ENCODE measurements around the gene SEMA3G.

Gene SEMA3G

DNA sequence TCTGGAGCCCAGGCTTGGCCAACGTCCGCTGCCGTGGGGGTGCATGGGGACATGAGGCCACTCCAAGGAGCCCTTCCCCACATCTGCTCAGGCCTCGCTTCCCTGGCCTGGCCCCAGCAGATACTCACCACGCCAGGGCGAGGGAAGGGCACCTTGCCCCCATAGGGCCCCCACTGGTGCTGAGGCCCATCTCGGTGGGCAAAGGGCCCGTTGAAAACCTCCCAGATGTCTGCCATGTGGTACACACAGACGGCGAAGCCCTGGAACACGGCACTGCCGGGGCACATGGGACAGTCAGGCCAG lies 4.7 kb downstream of the SEMA3G start:
- TF ChIP-seq, protein P1, sequence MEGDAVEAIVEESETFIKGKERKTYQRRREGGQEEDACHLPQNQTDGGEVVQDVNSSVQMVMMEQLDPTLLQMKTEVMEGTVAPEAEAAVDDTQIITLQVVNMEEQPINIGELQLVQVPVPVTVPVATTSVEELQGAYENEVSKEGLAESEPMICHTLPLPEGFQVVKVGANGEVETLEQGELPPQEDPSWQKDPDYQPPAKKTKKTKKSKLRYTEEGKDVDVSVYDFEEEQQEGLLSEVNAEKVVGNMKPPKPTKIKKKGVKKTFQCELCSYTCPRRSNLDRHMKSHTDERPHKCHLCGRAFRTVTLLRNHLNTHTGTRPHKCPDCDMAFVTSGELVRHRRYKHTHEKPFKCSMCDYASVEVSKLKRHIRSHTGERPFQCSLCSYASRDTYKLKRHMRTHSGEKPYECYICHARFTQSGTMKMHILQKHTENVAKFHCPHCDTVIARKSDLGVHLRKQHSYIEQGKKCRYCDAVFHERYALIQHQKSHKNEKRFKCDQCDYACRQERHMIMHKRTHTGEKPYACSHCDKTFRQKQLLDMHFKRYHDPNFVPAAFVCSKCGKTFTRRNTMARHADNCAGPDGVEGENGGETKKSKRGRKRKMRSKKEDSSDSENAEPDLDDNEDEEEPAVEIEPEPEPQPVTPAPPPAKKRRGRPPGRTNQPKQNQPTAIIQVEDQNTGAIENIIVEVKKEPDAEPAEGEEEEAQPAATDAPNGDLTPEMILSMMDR (IDR thresholded peaks at IDR 0.05; ENCODE audit: insufficient read depth, low read depth, low read length, missing control alignments): no peak
- DNase-seq (ENCODE audit: low read depth): no peak
- no peak overlapping the region for H3K4me3 ChIP-seq (ENCODE audit: low read length)

GRCh38 chr3:52439426-52440248 lies 5.3 kb downstream of the SEMA3G start:
- no peak for DNase-seq (ENCODE audit: low read depth)
- no peak overlapping the region for H3K4me3 ChIP-seq (ENCODE audit: low read length)
- TF ChIP-seq, protein P1 (IDR thresholded peaks at IDR 0.05; ENCODE audit: insufficient read depth, low read depth, low read length, missing control alignments): no peak

DNA sequence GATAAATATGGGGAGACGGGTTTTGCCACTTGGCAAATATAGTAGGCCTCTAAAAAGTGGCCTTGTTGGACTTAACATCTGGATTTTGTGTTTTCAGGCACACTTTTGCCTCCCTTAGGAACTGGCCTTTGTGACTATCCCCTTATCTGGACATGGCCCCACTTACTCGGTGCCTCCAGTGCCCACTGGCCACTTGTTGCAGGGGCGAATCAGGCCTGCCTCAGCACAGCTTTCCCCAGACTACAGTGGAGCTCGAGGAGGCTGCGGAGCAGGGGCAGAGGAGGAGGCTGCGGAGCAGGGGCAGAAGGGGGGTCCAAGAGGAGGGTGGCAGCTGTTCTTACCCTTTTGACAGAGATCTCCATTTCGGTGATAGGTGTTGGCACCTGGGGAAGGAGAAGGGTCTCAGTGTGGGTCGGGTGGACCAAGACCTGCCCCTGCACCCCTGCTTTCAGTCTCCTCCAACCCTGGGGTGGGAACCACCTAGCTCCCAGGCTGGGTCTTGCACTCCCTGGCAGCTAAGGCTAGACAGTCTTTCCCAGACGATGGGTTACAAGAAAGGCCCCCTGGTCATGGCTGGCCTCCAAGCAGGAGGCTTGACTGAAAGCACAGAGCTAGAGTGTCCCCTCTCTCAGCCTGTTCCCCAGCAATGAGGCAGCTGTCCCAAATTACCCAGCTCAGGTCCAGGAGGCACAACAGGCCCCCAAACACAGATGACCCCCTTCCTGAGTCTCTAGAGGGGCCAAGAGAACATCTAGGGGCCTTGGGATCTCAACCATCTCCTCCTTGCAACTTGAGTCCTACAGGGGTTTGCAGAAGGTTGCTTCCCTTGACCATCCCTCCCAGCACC lies 6.1 kb downstream of the SEMA3G start:
- DNase-seq (ENCODE audit: low read depth): no peak
- TF ChIP-seq, protein P1 (IDR thresholded peaks at IDR 0.05; ENCODE audit: insufficient read depth, low read depth, low read length, missing control alignments): no peak
- H3K4me3 ChIP-seq (ENCODE audit: low read length): no peak overlapping the region

DNA sequence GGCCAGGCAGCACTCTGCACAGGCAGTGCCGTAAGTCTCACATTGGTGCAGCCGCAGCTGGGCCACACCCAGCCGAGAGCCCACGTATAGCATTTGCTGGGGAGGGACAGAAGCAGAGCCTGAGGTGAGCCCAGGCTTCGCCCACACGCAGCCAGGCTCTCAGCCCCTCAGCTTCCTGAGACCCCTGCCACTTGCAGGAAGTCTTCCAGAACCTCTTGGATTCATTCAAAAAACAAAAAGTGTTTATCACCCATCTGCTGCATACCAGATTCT lies 6.9 kb downstream of the SEMA3G start:
- DNase-seq (ENCODE audit: low read depth): no peak
- no peak overlapping the region for H3K4me3 ChIP-seq (ENCODE audit: low read length)
- TF ChIP-seq, protein P1 (IDR thresholded peaks at IDR 0.05; ENCODE audit: insufficient read depth, low read depth, low read length, missing control alignments): no peak

DNA sequence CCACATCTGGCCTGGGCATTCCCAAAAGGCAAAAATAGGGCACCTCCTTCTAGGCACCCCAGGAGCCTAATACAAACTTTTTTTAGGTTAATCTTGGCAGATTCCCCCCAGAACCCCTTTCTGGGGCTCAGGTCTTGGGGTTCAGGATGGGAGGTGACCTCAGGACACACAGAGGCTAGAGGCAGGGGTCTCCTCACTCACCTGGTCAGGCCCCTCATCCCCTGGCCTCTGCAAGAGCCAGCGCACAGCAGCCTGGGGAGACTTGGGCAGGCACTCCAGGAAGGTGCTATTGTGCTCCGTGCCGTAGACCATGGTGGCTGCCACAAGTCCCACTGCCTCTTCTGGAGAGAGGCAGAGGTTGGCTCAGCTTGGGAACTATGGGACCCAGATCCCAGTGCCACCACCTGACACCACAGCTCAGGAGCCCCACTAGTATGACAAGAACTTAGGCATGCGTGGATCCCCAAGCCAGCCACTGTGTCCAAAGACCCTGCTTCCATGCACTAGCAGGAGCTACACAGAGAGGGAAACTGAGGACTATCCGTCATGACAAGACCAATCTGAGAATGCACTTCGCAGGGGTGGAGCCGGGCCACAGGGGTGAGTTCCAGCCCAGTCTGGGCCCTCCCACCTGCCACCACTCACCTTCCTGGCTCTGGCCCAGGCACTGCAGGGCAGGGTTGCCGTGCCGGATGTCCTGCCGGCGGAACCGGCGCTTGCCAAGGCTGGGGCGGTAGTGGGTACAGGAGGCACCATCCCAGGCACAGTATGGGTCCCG lies 7.4 kb downstream of the SEMA3G start:
- H3K4me3 ChIP-seq (ENCODE audit: low read length): no peak overlapping the region
- peak; percentile 36 for DNase-seq (ENCODE audit: low read depth)
- TF ChIP-seq, protein P1 (IDR thresholded peaks at IDR 0.05; ENCODE audit: insufficient read depth, low read depth, low read length, missing control alignments): no peak

DNA sequence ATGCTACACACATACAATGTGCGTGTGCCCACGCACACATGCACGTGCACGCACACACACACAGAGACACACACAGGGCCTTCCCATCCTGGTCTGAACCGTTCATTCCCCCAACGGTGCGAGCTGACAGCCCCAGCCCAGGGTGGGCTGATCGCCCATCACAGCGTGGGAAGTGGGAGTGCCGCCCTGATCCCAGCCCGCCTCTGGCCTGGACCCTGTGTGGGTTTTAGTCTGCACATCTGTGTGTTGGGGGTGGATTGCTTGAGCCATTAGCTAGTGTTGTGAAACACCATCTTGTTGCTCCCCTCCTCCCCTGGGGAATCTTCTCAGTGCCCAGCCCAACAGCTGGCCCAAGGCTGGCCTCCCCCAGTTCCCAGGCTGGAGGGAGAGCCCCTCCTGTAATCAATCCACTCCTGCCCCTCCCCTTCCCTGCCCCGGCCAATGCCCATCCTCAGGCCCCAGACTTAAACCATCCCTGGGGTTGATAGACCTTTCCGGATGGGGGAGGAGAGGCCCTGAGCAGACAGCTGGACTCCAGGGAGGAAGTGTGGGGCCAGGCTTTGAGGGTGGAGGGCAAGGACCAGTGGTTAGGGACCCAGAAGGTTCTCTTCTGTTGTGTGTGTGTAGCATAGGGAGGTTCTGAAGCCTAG lies 8.3 kb downstream of the SEMA3G start:
- no peak for DNase-seq (ENCODE audit: low read depth)
- no peak overlapping the region for H3K4me3 ChIP-seq (ENCODE audit: low read length)
- TF ChIP-seq, protein P1 (IDR thresholded peaks at IDR 0.05; ENCODE audit: insufficient read depth, low read depth, low read length, missing control alignments): no peak
